MM.1S (cell line): ENCODE data around the gene SEL1L3.

Source experiments
- CTCF ChIP-seq: fragments of 300-600 bp; sonication (generic); IDR thresholded peaks from 2 replicates; pipeline ENCODE4 v1.5.1; 2016; ENCODE audit warnings: antibody characterized with exemption, low read length, mixed read lengths
- EZH2phosphoT487 ChIP-seq: fragments of 300-600 bp; sonication (generic); IDR thresholded peaks from 2 replicates; pipeline ENCODE4 v1.6.1; 2018; ENCODE audit warnings: antibody characterized with exemption, low read length

- no peak for TF ChIP-seq CTCF
- TF ChIP-seq EZH2phosphoT487, result no peak
Observed at GRCh38 chr4:25816591-25817058, 46.2 kb downstream of the SEL1L3 start.
